ENCODE measurements around the gene ANKRD33. TPM values are rescaled to one million over a fixed set of nuclear protein-coding genes. Genes with fewer than 3 reads are reported as not detected.
A peak's percentile ranks its signal among the peaks of the same experiment; 100 is the strongest.

Gene ANKRD33
- total and polyA plus RNA-seq, 2 of the 8 experiments (the other 6 are each of a cell fraction or from before 2014, with no cell fraction given), result 0.41 to 0.53 TPM

DNA sequence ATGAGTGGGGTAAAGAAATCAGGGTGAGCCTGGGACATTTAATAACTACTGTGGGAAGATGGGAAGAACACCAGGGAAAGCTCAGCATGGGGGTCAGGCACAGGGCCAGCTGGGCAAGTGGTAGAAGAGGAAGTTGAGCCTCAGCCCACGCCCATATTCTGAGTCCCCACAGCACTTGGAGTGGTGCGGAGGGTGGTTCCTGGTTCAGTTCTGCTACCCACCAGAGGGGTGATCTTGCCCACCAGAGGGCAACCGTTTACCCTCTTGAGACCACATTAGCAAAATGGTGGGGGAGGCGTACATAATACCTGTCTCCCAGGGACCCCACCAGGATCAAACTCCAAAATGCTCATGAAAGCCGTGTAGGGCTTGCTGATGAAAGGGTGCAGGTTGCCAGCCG lies 16.8 kb upstream of the ANKRD33 start:
- peaks cover 4 to 30% (median 20%) of the 10 kb centered on the region in 4 experiments for H3K4me1 ChIP-seq (replicated peaks in 1 of 4; ENCODE audit: control insufficient read depth in 3 of 4, insufficient read depth in 4 of 4, low read length in 3 of 4)
- H2BK15ac ChIP-seq (ENCODE audit: low read length), result no peak overlapping the region
- no peak overlapping the region; the same call in 1 of the 2 replicates for H2AK5ac ChIP-seq (ENCODE audit: low read depth, low read length)
- POLR2A ChIA-PET (ENCODE audit: partially characterized antibody), result interaction anchor here (2.5 to 11.2 kb wide), 2 partner anchors 8 to 18 kb away, joined by 15 to 107 read pairs; partner anchors contain the start of gene FIGNL2
- no peak overlapping the region for H3K23ac ChIP-seq (ENCODE audit: insufficient read length)
- H4K20me1 ChIP-seq (replicated peaks in 1 of 2; ENCODE audit: control insufficient read depth in 1 of 2, insufficient read depth in 2 of 2, low read length in 2 of 2), result no peaks in the 10 kb centered on the region
- H3K23me2 ChIP-seq (ENCODE audit: low read depth, low read length), result peaks cover 12% of the 10 kb centered on the region; the same call in 1 of the 2 replicates
- TF ChIP-seq RAD21 (IDR thresholded peaks at IDR 0.05 in 1 of 2, conservative IDR thresholded peaks at IDR 0.05 in 1 of 2; ENCODE audit: low read depth in 2 of 2, low read length in 2 of 2), result peak in 1 of 2 experiments; percentile 9; a peak in 1 of 4 replicates
- no peak for TF ChIP-seq POU5F1 (IDR thresholded peaks at IDR 0.05; ENCODE audit: low read depth, low read length)
- TF ChIP-seq, protein P1, sequence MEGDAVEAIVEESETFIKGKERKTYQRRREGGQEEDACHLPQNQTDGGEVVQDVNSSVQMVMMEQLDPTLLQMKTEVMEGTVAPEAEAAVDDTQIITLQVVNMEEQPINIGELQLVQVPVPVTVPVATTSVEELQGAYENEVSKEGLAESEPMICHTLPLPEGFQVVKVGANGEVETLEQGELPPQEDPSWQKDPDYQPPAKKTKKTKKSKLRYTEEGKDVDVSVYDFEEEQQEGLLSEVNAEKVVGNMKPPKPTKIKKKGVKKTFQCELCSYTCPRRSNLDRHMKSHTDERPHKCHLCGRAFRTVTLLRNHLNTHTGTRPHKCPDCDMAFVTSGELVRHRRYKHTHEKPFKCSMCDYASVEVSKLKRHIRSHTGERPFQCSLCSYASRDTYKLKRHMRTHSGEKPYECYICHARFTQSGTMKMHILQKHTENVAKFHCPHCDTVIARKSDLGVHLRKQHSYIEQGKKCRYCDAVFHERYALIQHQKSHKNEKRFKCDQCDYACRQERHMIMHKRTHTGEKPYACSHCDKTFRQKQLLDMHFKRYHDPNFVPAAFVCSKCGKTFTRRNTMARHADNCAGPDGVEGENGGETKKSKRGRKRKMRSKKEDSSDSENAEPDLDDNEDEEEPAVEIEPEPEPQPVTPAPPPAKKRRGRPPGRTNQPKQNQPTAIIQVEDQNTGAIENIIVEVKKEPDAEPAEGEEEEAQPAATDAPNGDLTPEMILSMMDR (IDR thresholded peaks at IDR 0.05; ENCODE audit: control extremely low read depth in 1 of 3, insufficient read depth in 1 of 3, low read depth in 1 of 3, low read length in 3 of 3), result peak in 2 of 3 experiments; percentile 6 to 31; a peak in 3 of 4 replicates
- H4K8ac ChIP-seq (ENCODE audit: extremely low read depth, insufficient read depth, low read length), result peak overlapping the region; percentile 23; the same call in 1 of the 2 replicates
- WGBS, 2 experiments (ENCODE audit: extremely low coverage in 1 of 2, insufficient coverage in 1 of 2, insufficient read length in 1 of 2, insufficient replicate concordance in 2 of 2, low coverage in 1 of 2, low lambda C conversion rate in 2 of 2, missing lambda C conversion rate in 1 of 2), result 83% methylated on average over 6 of the region's 6 CpGs; no CpG with 5 or more reads in 1 of the 2 experiments
- no peak overlapping the region for H2AFZ ChIP-seq (ENCODE audit: low read length)
- FAIRE-seq (no peak), DNase-seq (ENCODE audit: low read depth in 1 of 2, low spot score in 2 of 2) (no peak)
- no peak overlapping the region for H3K14ac ChIP-seq (ENCODE audit: insufficient read length)
- H3K79me1 ChIP-seq (ENCODE audit: low read depth, low read length), result no peaks in the 10 kb centered on the region
- no peaks in the 10 kb centered on the region for H3K36me3 ChIP-seq (ENCODE audit: control insufficient read depth in 2 of 4, insufficient read depth in 4 of 4, low read length in 3 of 4)
- no peak overlapping the region for H2BK120ac ChIP-seq (replicated peaks; ENCODE audit: low read depth, low read length)
- no peak overlapping the region for H3K4me2 ChIP-seq (ENCODE audit: insufficient read depth in 1 of 2, low read depth in 2 of 2, low read length in 2 of 2)
- CTCF ChIA-PET (ENCODE audit: partially characterized antibody), result interaction anchor here (1.0 to 10.6 kb wide), 15 partner anchors 9 to 340 kb away, joined by 3 to 139 read pairs (median 14); partner anchors contain the start of gene ANKRD33
- H3K27ac ChIP-seq (ENCODE audit: low read depth, low read length), result no peak overlapping the region
- H3K4ac ChIP-seq (replicated peaks; ENCODE audit: insufficient read length, low read depth, low read length), result no peak overlapping the region
- H3K9ac ChIP-seq (replicated peaks in 1 of 4; ENCODE audit: extremely low read depth in 1 of 4, low read depth in 3 of 4, low read length in 3 of 4), result no peak overlapping the region
- H2BK20ac ChIP-seq (ENCODE audit: low read length), result no peak overlapping the region; the same call in 1 of the 2 replicates
- H3K56ac ChIP-seq (replicated peaks; ENCODE audit: insufficient read length, low read depth, low read length), result no peak overlapping the region
- H3K79me2 ChIP-seq (ENCODE audit: control insufficient read depth in 1 of 2, insufficient read depth in 2 of 2, low read length in 2 of 2), result no peaks in the 10 kb centered on the region
- H3K9me3 ChIP-seq (ENCODE audit: insufficient read depth in 2 of 2, low read depth in 1 of 2, low read length in 1 of 2), result no peaks in the 10 kb centered on the region
- no peak overlapping the region for H4K5ac ChIP-seq (ENCODE audit: insufficient read length, low read depth, low read length)
- no peak overlapping the region for H2BK5ac ChIP-seq (ENCODE audit: low read depth, low read length)
- peaks cover 0 to 29% (median 24%) of the 10 kb centered on the region in 4 experiments; a peak in 6 of 7 replicates for H3K27me3 ChIP-seq (replicated peaks in 1 of 4; ENCODE audit: control insufficient read depth in 3 of 4, extremely low read depth in 1 of 4, insufficient read depth in 3 of 4, low read length in 3 of 4)
- no peak overlapping the region for H2BK12ac ChIP-seq (ENCODE audit: low read depth, low read length)
- H4K91ac ChIP-seq (replicated peaks; ENCODE audit: insufficient read length, low read length), result no peak overlapping the region
- H3K4me3 ChIP-seq (ENCODE audit: extremely low read depth in 1 of 4, insufficient read depth in 2 of 4, low read depth in 3 of 4, low read length in 4 of 4), result no peak overlapping the region
- no peak overlapping the region for H3K18ac ChIP-seq (ENCODE audit: extremely low read depth, low read length)

Measured in H1 (cell line).